ENCODE data around the gene CEP170.

- no peak for TF ChIP-seq CTCF (IDR thresholded peaks at IDR 0.05)
- TF ChIP-seq POLR2A (IDR thresholded peaks at IDR 0.05), result no peak
These were observed 20.2 kb upstream of the CEP170 start for GRCh38 chr1:243275316-243275715.

Data from uterus (tissue), 2 donors.